GM12891 (cell line): ENCODE measurements around the gene UNCX.

Experiments
- DNase-seq: peaks from one replicate; pipeline ENCODE4 v3.0.0; 2011; ENCODE audit warnings: low spot score; ENCODE audit not compliant: insufficient read length
- FAIRE-seq: peaks from 2 replicates; lab custom pipeline; 2011; peaks lifted over from hg19 to GRCh38; lab: Jason Lieb, UNC
- PAX5 ChIP-seq: IDR thresholded peaks from 2 replicates; pipeline ENCODE4 v1.6.1; 2011; ENCODE audit warnings: low read length, moderate library complexity, mild to moderate bottlenecking; ENCODE audit not compliant: insufficient read depth, severe bottlenecking
- POLR2A ChIP-seq: IDR thresholded peaks from 2 replicates; pipeline ENCODE4 v1.6.1; 2011; ENCODE audit warnings: low read depth, low read length, control low read depth
- POLR2AphosphoS5 ChIP-seq: IDR thresholded peaks from 2 replicates; pipeline ENCODE4 v1.6.1; 2011; ENCODE audit warnings: low read depth, low read length, control low read depth
- POU2F2 ChIP-seq: IDR thresholded peaks from 2 replicates; pipeline ENCODE4 v1.6.1; 2011; ENCODE audit warnings: low read depth, mild to moderate bottlenecking, control low read depth, low read length, moderate library complexity
- SPI1 ChIP-seq: IDR thresholded peaks from 2 replicates; pipeline ENCODE4 v1.6.1; 2011; ENCODE audit warnings: low read depth, low read length, control low read depth
- TAF1 ChIP-seq: IDR thresholded peaks from 2 replicates; pipeline ENCODE4 v1.6.1; 2011; ENCODE audit warnings: low read depth, low read length, control low read depth

Gene UNCX

GRCh38 chr7:1231214-1232102 is 1.2 kb upstream of the UNCX start:
- DNase-seq: no peak
- TF ChIP-seq POU2F2 (no peak), POLR2A (no peak), POLR2AphosphoS5 (no peak), SPI1 (no peak), PAX5 (no peak), TAF1 (no peak)
- FAIRE-seq: no peak

GRCh38 chr7:1232103-1232466 is 587 bp upstream of the UNCX start:
- no peak for FAIRE-seq
- DNase-seq: no peak
- TF ChIP-seq POLR2AphosphoS5: no peak

GRCh38 chr7:1233333-1234048 is 819 bp downstream of the UNCX start:
- no peak for TF ChIP-seq POU2F2
- TF ChIP-seq POLR2A: no peak
- TF ChIP-seq POLR2AphosphoS5: no peak
- no peak for TF ChIP-seq PAX5
- TF ChIP-seq SPI1: no peak
- TF ChIP-seq TAF1: no peak
- DNase-seq: no peak
- FAIRE-seq: no peak

- FAIRE-seq (no peak), DNase-seq (no peak)
- TF ChIP-seq SPI1 (no peak), PAX5 (no peak), POLR2AphosphoS5 (no peak), POLR2A (no peak), POU2F2 (no peak)
Measured at GRCh38 chr7:1234049-1234880, 1.6 kb downstream of the UNCX start.

GRCh38 chr7:1234881-1235500 is 2.3 kb downstream of the UNCX start:
- DNase-seq (no peak), FAIRE-seq (no peak)
- TF ChIP-seq POLR2A (no peak), POLR2AphosphoS5 (no peak), POU2F2 (no peak), TAF1 (no peak), SPI1 (no peak), PAX5 (no peak)

- TF ChIP-seq POLR2AphosphoS5: no peak
- no peak for TF ChIP-seq PAX5
- TF ChIP-seq SPI1: no peak
- no peak for TF ChIP-seq POLR2A
- no peak for TF ChIP-seq TAF1
- no peak for TF ChIP-seq POU2F2
- DNase-seq (no peak), FAIRE-seq (no peak)
Measured at GRCh38 chr7:1235501-1236131, 2.9 kb downstream of the UNCX start.

GRCh38 chr7:1236132-1236661 is 3.5 kb downstream of the UNCX start:
- FAIRE-seq (no peak), DNase-seq (no peak)
- TF ChIP-seq POLR2AphosphoS5 (no peak), POLR2A (no peak), SPI1 (no peak), PAX5 (no peak), TAF1 (no peak), POU2F2 (no peak)

GRCh38 chr7:1236831-1237701 is 4.4 kb downstream of the UNCX start:
- no peak for DNase-seq
- FAIRE-seq: no peak
- TF ChIP-seq POLR2AphosphoS5 (no peak), SPI1 (no peak), TAF1 (no peak), POLR2A (no peak), POU2F2 (no peak), PAX5 (no peak)
